Measurements from ENCODE around the gene LARP1. TPM values are rescaled to one million over a fixed set of nuclear protein-coding genes. Genes with fewer than 3 reads are reported as not detected.

LARP1 gene
- total and polyA plus RNA-seq, 9 of the 15 experiments (the other 6 are each of a cell fraction or from before 2014, with no cell fraction given) = 22.6 to 300 (median 92.0) TPM

GRCh38 chr5:154756009-154756867, 1.1 kb downstream of the LARP1 start (continued):
- TF ChIP-seq, protein P1, sequence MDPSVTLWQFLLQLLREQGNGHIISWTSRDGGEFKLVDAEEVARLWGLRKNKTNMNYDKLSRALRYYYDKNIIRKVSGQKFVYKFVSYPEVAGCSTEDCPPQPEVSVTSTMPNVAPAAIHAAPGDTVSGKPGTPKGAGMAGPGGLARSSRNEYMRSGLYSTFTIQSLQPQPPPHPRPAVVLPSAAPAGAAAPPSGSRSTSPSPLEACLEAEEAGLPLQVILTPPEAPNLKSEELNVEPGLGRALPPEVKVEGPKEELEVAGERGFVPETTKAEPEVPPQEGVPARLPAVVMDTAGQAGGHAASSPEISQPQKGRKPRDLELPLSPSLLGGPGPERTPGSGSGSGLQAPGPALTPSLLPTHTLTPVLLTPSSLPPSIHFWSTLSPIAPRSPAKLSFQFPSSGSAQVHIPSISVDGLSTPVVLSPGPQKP (CRISPR knock-in tag; IDR thresholded peaks at IDR 0.05) = no peak
- no peak for TF ChIP-seq RCOR1 (IDR thresholded peaks at IDR 0.05; ENCODE audit: borderline replicate concordance in 1 of 2, low read depth in 2 of 2, low read length in 2 of 2)
- TF ChIP-seq, protein P2, sequence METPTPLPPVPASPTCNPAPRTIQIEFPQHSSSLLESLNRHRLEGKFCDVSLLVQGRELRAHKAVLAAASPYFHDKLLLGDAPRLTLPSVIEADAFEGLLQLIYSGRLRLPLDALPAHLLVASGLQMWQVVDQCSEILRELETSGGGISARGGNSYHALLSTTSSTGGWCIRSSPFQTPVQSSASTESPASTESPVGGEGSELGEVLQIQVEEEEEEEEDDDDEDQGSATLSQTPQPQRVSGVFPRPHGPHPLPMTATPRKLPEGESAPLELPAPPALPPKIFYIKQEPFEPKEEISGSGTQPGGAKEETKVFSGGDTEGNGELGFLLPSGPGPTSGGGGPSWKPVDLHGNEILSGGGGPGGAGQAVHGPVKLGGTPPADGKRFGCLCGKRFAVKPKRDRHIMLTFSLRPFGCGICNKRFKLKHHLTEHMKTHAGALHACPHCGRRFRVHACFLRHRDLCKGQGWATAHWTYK (CRISPR knock-in tag; IDR thresholded peaks at IDR 0.05) = no peak
- no peak for TF ChIP-seq ARID2 (IDR thresholded peaks at IDR 0.05)
- no peak for TF ChIP-seq TOE1 (IDR thresholded peaks at IDR 0.05; ENCODE audit: borderline replicate concordance)
- no peak for TF ChIP-seq TOE1 (CRISPR knock-in tag; IDR thresholded peaks at IDR 0.05; ENCODE audit: borderline replicate concordance, low read depth)
- TF ChIP-seq, protein P3, sequence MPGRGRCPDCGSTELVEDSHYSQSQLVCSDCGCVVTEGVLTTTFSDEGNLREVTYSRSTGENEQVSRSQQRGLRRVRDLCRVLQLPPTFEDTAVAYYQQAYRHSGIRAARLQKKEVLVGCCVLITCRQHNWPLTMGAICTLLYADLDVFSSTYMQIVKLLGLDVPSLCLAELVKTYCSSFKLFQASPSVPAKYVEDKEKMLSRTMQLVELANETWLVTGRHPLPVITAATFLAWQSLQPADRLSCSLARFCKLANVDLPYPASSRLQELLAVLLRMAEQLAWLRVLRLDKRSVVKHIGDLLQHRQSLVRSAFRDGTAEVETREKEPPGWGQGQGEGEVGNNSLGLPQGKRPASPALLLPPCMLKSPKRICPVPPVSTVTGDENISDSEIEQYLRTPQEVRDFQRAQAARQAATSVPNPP (IDR thresholded peaks at IDR 0.05; ENCODE audit: borderline replicate concordance, insufficient read depth, insufficient read length) = no peak
- TF ChIP-seq TGIF2 (CRISPR knock-in tag; IDR thresholded peaks at IDR 0.05) = no peak
- no peak for TF ChIP-seq ZNF644 (tag; IDR thresholded peaks at IDR 0.05; ENCODE audit: low read depth)
- no peak for TF ChIP-seq ZNF41 (CRISPR knock-in tag; conservative IDR thresholded peaks at IDR 0.05)
- TF ChIP-seq, protein P4, sequence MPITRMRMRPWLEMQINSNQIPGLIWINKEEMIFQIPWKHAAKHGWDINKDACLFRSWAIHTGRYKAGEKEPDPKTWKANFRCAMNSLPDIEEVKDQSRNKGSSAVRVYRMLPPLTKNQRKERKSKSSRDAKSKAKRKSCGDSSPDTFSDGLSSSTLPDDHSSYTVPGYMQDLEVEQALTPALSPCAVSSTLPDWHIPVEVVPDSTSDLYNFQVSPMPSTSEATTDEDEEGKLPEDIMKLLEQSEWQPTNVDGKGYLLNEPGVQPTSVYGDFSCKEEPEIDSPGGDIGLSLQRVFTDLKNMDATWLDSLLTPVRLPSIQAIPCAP (CRISPR knock-in tag; IDR thresholded peaks at IDR 0.05; ENCODE audit: borderline replicate concordance) = no peak
- TF ChIP-seq ZNF197 (CRISPR knock-in tag; IDR thresholded peaks at IDR 0.05; ENCODE audit: low read depth) = no peak
- no peak for TF ChIP-seq ZNF277 (CRISPR knock-in tag; IDR thresholded peaks at IDR 0.05; ENCODE audit: borderline replicate concordance)
- TF ChIP-seq SMAD3 (CRISPR knock-in tag; conservative IDR thresholded peaks at IDR 0.05) = no peak
- TF ChIP-seq, protein P5, sequence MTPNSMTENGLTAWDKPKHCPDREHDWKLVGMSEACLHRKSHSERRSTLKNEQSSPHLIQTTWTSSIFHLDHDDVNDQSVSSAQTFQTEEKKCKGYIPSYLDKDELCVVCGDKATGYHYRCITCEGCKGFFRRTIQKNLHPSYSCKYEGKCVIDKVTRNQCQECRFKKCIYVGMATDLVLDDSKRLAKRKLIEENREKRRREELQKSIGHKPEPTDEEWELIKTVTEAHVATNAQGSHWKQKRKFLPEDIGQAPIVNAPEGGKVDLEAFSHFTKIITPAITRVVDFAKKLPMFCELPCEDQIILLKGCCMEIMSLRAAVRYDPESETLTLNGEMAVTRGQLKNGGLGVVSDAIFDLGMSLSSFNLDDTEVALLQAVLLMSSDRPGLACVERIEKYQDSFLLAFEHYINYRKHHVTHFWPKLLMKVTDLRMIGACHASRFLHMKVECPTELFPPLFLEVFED (CRISPR knock-in tag; conservative IDR thresholded peaks at IDR 0.05) = no peak
- TF ChIP-seq KLF16 (IDR thresholded peaks at IDR 0.05) = no peak
